HS-27A (cell line): ENCODE results near the gene PHLDA1.

Experiments
- DNase-seq: peaks from one replicate; pipeline ENCODE4 v3.0.0-alpha.2; 2012; ENCODE audit warnings: low read depth, missing footprints

Gene PHLDA1

GRCh38 chr12:76031414-76032042 lies at the start of gene PHLDA1:
TSS of gene PHLDA1 (minus strand) at chr12:76031776.
- peak; percentile 92 for DNase-seq

- DNase-seq = no peak
Measured at GRCh38 chr12:76080729-76081415, 49.3 kb upstream of the PHLDA1 start.

- DNase-seq = no peak
Measured at GRCh38 chr12:76080017-76080728, 48.6 kb upstream of the PHLDA1 start.

GRCh38 chr12:76078748-76079147 lies 47.2 kb upstream of the PHLDA1 start:
- DNase-seq = no peak

- DNase-seq = no peak
Measured at GRCh38 chr12:76075448-76075847, 43.9 kb upstream of the PHLDA1 start.

GRCh38 chr12:76074701-76075336 lies 43.2 kb upstream of the PHLDA1 start:
- DNase-seq = no peak

- DNase-seq = no peak
Measured at GRCh38 chr12:76073561-76073960, 42.0 kb upstream of the PHLDA1 start.

- no peak for DNase-seq
Measured at GRCh38 chr12:76072568-76072967, 41.0 kb upstream of the PHLDA1 start.

- DNase-seq = no peak
Measured at GRCh38 chr12:76069339-76069738, 37.8 kb upstream of the PHLDA1 start.

- DNase-seq = no peak
Measured at GRCh38 chr12:76065917-76066316, 34.3 kb upstream of the PHLDA1 start.

GRCh38 chr12:76064904-76065303 lies 33.3 kb upstream of the PHLDA1 start:
- no peak for DNase-seq

- DNase-seq = no peak
Measured at GRCh38 chr12:76060111-76060510, 28.5 kb upstream of the PHLDA1 start.

- DNase-seq = no peak
Measured at GRCh38 chr12:76057326-76057725, 25.8 kb upstream of the PHLDA1 start.

GRCh38 chr12:76055393-76055792 lies 23.8 kb upstream of the PHLDA1 start:
- DNase-seq = no peak

- no peak for DNase-seq
Measured at GRCh38 chr12:76049575-76050251, 18.1 kb upstream of the PHLDA1 start.

GRCh38 chr12:76047742-76048141 lies 16.2 kb upstream of the PHLDA1 start:
- DNase-seq = no peak

- no peak for DNase-seq
Measured at GRCh38 chr12:76047060-76047459, 15.5 kb upstream of the PHLDA1 start.

- DNase-seq = no peak
Measured at GRCh38 chr12:76043377-76043776, 11.8 kb upstream of the PHLDA1 start.

GRCh38 chr12:76042147-76042546 lies 10.6 kb upstream of the PHLDA1 start:
- DNase-seq = no peak

GRCh38 chr12:76041406-76041805 lies 9.8 kb upstream of the PHLDA1 start:
- DNase-seq = no peak

- DNase-seq = no peak
Measured at GRCh38 chr12:76040461-76040860, 8.9 kb upstream of the PHLDA1 start.

GRCh38 chr12:76038176-76038575 lies 6.6 kb upstream of the PHLDA1 start:
- no peak for DNase-seq
